GM19240 (cell line): Measurements from ENCODE around the gene TBC1D5.
"Not testable (repeated sequence)": the region's sequence is repeated elsewhere in the genome, so short reads cannot be mapped to it uniquely, and the experiment has no call there.

Source experiments
- DNase-seq: peaks from one replicate; pipeline ENCODE4 v3.0.0; 2011; ENCODE audit warnings: low spot score; ENCODE audit not compliant: insufficient read length

The TBC1D5 gene

DNA sequence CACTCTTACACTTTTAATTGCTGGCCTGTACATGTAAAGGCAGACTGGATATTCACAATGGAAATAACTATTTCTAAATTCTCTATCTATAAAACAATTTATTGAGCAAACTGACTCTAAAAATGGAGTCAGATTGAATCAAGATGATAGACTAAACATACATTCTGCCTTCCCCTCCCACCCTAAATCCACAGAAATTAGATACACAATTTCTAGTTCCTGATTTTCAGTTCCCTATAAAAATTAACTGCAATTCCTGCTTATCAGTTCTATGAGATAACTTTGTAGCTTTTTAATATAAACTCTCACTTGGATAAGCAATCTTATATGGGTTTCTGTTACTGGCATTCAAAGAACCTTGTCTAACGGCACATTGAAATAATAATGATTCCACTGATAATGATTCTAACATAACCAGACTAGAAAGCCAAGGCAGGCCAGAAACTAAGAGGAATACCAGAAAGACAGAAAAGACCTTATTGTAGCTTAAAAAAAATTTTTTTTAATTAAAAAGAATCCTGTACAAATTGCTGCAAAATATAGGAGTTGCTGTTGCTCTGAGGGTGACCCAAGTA lies 33.1 kb downstream of the TBC1D5 start:
- DNase-seq: no peak

DNA sequence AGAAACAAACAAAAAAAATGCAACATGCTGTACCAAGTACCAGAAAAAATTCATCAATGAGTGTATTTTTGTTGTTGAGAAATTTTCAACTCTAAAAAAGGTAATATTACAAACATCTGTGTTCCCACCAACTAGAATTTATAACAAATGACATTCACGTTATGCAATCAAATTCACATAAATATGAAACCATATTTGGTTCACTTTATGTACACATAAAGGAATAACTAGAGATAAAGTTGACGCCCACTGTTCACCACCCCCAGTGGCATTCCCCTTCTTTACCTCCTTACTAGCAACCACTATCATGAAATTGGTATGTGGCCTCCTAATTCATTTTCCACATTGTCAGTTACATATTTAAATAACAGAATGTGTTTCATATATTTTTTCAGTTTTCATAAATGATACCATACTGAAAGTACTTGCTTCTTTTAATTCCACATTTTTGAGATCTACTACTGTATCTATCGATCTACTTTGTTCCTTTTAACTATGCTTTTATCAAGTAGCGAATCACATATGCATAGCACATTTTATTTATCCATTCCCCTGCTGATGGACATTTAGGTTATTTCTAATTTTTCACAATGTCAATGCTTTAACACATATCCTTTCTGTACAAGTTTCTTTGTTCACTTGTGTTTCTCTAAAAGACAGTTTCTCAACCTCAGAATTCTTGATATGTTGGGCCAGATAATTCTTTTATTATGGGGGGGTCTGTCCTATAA lies 34.5 kb downstream of the TBC1D5 start:
- DNase-seq: no peak

DNA sequence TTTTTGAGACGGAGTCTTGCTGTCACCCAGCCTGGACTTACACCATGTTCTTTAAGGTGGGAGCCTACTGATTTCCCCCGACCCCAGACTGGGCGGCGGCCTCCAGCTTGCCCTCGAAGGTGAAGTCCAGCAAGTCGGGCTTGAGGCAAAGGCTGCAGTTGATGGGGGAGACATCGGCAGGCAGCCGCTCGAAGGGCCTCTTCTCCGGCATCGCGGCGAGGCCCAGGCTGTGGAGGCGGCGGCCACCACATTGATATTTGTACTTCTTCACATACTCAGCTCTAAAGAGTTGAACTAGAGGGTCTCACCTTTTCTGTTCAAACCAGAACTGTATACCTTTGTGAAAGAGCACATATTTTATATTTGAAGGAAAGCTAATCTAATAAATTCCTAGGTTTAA lies 36.4 kb downstream of the TBC1D5 start:
- DNase-seq: not testable (repeated sequence)

DNA sequence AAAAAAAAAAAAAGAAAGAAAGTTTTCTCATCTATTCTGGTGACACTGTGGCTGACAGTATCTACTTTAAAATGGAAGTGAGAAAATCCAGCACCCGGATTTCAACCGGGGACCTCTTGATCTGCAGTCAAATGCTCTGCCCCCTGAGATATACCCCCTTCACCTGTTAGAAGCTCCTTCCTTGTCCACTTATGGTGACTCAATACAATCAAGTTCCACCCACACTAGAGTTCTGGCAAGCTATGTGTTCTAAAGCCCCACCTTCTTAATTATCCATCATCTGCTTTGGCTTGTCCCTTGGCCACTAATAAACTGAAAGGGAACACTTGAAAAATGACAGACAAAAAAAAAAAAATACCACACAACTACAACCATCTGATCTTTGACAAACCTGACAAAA lies 42.6 kb downstream of the TBC1D5 start:
- DNase-seq: not testable (repeated sequence)

DNA sequence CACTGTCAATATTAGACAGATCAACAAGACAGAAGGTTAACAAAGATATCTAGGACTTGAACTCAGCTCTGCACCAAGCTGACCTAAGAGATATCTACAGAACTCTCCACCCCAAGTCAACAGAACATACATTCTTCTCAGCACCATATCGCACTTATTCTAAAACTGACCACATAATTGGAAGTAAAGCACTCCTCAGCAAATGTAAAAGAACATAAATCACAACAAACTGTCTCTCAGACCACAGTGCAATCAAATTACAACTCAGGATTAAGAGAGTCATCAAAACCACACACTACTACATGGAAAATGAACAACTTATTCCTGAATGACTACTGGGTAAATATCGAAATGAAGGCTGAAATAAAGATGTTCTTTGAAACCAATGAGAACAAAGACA lies 46.8 kb downstream of the TBC1D5 start:
- not testable (repeated sequence) for DNase-seq

DNA sequence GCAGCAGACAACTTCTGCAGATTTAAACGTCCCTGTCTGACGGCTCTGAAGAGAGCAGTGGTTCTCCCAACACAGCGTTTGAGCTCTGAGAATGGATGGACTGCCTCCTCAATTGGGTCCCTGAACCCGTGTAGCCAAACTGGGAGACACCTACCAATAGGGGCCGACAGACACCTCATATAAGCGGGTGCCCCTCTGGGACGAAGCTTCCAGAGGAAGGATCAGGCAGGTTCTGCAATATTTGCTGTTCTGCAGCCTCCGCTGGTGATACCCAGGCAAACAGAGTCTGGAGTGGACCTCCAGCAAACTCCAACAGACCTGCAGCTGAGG lies 48.8 kb downstream of the TBC1D5 start:
- not testable (repeated sequence) for DNase-seq

DNA sequence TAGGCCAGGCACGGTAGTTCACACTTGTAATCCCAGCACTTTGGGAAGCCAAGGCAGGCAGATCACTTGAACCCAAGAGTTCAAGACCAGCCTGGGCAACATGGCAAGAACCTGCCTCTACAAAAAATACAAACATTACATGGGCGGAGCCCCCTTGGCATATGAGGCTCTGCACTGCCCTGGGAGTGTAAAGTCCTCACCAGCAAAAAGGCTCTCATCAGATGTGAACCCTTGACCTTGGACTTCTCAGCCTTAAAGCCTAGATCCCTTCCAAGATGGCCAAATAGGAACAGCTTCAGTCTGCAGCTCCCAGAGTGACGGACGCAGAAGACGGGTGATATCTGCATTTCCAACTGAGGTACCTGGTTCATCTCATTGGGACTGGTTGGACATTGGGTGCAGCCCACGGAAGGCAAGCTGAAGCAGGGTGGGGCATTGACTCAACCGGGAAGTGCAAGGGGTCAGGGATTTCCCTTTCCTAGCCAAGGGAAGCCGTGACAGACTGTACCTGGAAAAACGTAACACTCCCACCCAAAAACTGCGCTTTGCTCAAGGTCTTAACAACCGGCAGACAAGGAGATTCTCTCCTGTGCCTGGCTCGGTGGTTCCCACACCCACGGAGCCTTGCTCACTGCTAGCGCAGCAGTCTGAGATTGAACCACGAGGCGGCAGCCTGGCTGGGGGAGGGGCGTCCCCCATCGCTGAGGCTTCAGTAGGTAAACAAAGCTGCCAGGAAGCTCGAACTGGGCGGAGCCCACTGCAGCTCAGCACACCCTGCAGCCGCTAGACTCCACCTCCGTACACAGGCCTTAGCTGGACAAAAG lies 49.4 kb downstream of the TBC1D5 start:
- not testable (repeated sequence) for DNase-seq

DNA sequence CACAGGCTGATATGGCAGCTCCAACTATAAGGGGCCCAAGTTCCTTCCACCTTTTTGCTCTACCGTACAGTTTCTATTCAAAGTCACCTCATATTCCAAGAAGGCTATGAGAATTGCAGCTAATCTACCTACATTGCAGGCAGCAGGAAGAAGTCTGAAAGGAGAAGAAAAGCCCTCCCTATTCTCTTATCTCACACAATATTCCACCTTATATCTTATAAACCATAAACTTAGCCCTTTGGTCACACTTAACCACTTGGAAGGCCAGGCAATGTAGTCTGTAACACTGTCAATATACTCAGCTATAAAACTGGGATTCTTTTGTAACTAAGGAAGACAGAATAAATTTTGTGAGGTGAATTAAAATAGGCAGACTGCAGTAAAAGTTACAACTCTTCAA lies 54.9 kb downstream of the TBC1D5 start:
- no peak for DNase-seq

DNA sequence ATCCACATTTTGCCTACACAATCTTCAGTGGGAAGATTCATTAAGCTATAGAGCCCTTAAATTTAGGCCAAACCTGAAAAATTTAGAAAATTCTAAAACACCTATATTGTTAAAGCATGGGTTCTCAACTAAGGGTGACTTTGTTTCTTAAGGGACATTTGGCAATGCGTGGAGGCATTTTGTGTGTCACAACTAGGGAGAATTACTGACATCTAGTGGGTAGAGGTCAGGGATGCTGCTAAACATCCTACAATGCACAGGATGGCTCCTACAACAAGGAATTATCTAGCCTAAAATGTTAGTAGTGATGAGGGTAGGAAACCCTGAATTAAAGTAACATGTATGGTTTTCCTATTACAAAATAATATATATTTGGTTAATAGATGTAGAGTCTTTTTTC lies 55.8 kb downstream of the TBC1D5 start:
- no peak for DNase-seq

DNA sequence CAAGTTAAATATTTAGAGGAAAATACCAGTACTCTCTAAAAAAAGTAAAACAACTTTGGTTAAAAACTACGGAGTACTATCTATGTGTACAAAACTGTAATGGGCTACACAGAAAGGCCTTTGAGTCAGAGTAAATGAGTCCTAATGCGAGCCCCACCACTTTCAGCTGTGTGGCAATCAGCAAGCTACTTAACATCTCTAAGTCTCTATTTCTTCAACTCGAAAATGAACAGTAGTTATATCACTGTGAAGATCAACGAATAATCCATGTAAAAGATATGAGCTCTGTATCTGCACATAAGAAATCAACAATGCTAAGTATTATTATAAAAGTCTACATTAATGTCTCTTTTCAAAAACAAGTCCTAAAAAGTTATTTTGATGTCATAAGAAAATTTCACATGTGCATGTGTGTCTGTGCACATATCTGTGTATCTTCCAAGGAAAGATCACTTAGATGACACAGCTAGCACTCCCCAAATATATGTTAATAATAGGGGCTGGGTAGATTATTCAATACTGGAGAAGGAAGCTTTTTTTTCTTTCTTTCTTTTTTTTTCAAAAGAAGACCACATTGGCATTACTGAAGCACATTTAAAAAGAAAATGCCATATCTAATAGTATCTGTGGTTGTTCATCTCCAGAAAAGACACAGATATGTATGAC lies 58.8 kb downstream of the TBC1D5 start:
- no peak for DNase-seq

DNA sequence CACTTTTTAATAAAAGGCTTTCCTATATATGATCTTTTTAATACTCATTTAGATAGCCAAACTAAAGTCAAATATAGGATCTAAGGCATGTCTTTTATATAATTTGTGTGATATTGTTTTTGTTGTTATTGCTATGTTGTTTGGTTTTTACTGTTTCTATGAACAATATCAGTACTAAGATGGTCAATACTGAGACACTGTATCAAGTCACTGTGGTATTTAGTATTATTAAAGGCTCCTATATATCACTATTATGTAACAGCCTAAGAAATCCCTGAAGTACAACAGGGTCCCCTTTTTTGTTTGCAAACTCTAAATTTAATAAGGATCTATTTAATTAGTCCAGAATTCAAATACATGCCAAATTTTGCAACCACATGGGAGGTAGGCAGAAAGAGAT lies 61.9 kb downstream of the TBC1D5 start:
- no peak for DNase-seq

DNA sequence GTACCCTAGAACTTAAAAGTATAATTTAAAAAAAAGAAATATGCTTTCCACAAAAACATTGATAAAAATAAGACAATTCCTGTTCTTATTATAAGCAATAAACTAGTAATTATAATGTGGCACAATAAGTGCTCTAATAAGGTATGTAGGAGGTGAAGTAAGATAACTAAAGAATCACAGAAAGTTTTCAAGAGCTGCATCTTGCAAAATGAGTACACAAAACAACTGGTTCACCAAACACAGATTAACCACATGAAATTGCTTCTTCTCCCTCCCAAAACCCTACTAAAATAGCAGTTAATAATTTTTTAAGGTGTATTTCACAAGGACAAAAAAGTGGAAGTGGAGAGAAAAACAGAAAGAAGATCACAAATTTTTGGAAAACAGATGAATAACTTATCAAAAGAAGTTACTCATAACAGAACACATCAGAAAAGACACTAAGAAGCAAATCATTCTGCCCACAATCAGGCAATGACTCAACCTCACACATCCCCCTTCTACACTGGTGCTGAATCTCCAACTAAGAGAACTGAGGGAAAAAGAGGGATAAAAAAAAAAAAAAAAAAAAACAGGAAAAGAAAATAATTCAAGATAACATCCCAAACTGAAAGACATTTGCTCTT lies 64.2 kb downstream of the TBC1D5 start:
- DNase-seq: no peak

DNA sequence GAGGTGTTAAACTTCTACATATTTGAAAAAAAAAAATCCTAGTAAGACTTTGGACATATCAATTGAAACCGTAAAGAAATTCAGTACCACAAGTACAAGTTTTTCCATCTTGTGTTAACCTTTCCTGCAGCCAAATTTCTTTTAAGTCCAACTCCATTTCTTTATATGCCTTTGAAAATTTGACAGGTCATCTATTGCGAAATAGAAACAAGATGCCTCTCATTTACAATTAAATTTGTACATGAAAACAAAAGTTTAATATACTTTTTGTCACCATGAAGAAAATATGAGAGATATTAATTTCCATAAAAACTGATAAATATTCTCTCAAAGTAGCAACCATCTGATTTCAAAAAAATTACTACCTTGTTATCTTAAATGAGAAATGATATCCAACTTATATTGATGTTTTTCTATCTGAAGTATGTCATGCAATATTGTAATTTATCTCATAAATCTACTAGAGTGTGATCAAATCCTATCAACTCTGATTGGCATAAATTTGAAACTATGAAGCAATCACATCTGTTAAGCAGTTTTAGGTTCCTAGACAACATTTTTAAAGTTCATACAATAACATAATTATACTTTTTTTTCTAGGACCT lies 68.2 kb downstream of the TBC1D5 start:
- no peak for DNase-seq

DNA sequence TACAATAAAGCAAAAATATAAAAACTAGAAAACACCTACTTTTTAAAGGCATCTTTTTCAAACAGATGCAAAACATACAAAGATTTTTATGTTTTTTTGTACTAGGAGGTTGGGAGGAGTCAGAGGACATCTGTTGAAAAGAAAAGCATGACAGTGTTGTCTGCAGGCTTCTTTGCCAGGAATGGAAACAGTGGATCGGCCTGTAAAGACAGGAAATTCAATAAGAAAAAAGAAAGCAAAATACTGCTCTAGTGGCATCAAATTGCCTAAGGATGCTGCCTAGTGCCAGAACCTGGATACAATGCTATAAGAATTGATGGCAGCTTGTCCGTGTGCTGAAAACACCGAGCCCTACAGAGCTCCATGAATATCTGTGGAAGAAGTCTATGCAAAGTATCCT lies 69.9 kb downstream of the TBC1D5 start:
- no peak for DNase-seq

DNA sequence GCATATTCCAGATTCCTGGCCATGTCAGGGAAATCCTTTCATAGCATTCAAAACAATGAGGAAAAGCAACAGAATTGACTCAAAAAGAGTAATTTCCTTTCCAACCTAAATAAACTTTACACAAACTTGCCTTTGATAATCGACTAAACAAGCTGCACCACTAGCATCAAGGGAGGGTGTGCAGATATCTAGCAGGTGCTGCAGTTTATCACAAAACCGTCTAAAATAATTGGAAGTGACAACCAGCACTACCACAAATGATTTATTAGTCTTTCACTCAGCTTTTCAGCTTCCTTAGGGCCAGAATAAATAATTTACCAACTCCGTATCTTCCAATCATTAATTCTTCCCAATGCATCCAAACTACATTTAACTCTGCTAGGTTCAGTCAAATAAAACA lies 71.7 kb downstream of the TBC1D5 start:
- no peak for DNase-seq

DNA sequence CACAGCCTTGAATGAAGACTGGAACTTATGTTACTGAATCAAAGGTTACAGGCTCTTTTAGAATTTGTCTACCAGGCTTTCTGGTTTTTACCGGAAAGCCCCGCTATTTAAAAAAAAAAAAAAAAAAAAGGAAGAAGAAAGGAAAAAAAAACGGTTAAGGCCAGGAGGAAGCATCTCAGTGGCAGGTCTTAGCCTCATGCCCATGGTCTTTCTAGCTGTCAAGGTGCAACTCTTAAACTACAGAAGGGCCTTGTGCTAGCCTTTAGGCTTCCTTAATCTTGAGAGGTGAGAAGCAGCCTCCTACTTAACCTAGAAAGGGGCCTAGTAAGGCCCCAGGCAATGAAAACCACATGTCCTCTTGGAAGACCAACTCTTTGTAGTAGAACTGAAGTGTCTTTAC lies 77.5 kb downstream of the TBC1D5 start:
- DNase-seq: no peak

DNA sequence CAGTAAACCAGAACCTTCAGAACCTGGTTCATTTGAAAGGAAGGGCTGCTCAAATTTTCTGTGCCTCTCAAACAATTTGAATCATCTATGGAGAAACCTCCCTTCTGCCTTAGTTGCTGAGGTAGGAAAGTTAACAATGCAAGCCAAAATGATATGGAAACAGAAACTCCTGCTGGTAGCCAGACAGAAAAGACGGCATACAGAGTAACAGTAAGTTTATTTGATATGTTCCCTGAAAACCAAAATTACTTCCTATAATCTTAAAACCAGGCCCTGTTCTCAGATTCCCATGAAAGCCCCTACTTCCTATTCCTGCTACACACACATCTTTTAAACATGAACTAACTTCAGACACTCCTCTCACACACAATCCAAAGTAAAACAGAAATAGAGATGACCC lies 86.2 kb downstream of the TBC1D5 start:
- no peak for DNase-seq

DNA sequence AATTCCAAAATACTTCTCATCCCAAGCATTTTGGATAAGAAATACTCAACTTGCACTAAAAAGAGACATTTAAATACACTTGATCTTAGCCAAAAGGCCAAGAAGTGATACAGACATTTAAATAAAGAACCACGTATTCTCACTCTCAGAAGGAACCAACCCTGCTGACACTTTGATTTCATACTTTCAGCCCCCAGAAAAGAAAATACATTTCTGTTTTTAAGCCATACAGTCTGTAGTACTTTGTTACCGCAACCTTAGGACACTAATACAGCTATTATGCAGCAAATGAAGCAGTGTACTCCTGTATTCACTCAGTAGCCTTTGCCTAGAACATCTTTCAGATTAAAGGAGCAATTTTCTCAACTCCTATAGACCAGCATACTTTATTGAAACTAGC lies 86.7 kb downstream of the TBC1D5 start:
- no peak for DNase-seq

DNA sequence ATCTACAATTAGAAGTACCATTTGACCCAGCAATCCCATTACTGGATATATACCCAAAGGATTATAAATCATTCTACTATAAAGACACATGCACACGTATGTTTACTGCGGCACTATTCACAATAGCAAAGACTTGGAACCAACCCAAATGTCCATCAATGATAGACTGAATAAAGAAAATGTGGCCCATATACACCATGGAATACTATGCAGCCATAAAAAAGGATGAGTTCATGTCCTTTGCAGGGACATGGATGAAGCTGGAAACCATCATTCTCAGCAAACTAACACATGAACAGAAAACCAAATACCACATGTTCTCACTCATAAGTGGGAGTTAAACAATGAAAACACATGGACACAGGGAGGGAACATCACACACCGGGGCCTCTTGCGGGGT lies 92.7 kb downstream of the TBC1D5 start:
- not testable (repeated sequence) for DNase-seq

DNA sequence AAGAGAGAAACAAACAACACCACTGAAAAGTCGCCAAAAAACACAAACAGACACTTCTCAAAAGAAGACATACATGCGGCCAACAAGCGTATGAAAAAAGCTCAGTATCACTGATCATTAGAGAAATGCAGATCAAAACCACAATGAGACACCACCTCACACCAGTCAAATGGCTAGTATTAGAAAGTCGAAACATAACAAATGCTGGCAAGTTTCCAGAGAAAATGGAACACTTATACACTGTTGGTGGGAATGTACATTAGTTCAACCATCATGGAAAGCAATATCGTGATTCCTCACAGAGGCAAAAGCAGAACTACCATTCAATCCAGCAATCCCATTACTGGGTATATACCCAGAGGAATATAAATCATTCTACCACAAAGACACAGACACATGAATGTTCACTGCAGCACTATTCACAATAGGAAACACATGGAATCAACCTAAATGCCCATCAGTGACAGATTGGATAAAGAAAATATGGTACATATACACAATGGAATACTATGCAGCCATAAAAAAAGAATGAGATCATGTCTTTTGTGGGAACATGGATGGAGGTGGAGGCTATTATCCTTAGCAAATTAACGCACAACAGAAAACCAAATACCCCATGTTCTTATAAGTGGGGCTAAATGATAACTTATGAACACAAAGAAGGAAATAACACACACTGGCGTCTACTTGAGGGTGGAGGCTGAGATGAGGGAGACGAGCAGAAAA lies 93.6 kb downstream of the TBC1D5 start:
- DNase-seq: not testable (repeated sequence)
